HS-27A (cell line): ENCODE measurements around the gene CREG1.
A peak's percentile ranks its signal among the peaks of the same experiment; 100 is the strongest.
"Not testable (repeated sequence)": the region's sequence is repeated elsewhere in the genome, so short reads cannot be mapped to it uniquely, and the experiment has no call there.

ENCODE experiments used
- DNase-seq: peaks from one replicate; pipeline ENCODE4 v3.0.0-alpha.2; 2012; ENCODE audit warnings: low read depth, missing footprints

The CREG1 gene

DNA sequence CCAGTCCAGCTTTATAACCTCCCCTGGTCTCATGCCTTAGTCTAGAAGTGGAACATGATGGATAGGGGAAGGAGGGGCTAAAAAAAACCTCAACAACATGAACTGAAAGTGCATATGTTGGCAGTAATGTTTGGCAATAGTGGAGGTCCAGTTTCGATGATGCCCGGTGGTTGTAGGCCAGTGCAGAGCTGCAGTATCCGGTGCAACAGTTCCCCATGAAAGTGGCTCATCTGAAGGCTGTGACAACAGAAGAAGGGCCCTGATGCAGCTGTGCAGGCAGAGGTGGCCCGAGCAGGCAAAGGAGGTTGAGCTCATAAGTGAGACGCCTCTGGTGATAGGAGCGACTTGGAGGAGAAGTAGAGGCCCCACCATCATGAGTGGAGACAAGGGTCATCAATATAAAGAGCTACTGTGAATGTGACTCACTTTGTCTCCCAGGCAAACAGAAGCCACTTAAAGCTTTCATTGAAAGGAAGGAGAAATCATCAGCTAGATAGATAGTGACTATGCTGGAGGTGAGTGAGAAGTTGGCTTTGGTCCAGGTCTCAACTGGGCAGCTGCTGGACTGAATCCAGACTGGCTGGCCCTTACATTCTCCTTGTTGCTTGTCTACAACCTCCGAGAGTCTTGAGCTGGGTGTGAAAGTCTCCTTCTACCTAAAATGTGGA lies 10.2 kb upstream of the CREG1 start:
- no peak for DNase-seq

DNA sequence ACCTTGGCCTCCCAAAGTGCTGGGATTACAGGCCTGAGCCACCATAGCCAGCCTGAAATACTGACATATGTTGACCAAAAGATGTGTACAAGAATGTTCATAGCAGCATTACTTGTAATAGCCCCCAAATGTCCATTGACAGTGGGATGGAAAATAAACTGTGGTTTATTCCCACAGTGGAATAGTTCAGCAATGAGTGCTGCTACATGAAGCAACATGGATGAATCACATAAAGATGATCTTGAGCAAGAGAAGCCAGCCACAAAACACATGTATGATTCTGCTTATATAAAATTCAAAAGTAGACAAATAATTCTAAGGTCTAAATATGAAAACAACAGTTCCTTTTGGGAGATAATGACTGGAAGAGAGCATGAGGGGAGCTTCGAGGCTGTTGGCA lies 9.1 kb upstream of the CREG1 start:
- no peak for DNase-seq

DNA sequence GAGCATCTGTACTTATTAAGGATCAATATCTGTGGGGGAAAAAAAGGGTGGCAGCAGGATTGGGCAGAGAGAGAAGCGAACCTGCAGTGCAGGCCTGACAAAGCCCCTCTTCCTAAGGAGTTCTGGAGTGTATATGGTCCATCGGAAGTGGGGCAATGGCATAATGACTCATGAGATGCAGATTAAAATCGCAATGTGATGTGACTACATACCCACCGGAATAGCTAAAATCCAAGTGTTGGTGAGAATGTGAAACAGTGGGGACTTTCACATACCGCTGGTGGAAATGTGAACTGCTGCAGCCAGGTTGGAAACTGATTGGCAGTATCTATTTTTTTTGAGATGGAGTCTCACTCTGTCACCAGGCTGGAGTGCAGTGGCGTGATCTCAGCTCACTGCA lies 8.2 kb upstream of the CREG1 start:
- no peak for DNase-seq

DNA sequence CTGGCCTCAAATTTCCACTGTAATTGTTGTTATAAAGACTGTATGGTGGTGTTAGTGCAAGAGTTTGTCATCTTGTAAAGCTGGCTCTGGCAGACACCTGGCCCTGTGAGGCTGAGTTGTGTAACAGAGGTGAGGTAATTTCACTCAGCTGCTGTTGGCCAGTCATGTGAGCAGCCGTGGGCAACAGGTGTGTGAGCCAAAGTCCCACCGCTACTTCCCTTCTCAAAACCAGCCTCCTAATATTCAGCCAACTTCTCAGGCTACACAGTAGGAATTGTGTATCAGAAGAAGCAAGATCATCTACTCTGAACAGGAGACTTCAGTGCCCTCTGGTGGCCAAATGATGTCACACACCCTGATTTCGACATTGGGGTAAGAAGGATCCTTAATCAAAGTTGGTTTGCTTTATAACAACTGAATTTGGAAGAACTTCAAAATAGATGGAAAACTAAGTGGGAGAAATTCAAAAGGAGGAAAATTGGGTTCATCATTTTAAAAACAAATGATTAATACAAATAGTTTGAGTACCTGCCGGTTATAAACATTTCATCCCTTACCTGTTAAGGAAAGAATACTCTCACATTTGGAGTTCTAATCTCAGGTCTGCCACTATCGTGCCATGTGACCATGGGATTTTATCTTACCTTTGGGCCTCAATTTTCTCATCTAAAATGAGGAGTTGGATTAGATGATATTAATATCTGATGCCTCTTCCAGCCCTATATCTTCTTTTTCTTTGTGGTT lies 2.6 kb upstream of the CREG1 start:
- peak; percentile 31 for DNase-seq

DNA sequence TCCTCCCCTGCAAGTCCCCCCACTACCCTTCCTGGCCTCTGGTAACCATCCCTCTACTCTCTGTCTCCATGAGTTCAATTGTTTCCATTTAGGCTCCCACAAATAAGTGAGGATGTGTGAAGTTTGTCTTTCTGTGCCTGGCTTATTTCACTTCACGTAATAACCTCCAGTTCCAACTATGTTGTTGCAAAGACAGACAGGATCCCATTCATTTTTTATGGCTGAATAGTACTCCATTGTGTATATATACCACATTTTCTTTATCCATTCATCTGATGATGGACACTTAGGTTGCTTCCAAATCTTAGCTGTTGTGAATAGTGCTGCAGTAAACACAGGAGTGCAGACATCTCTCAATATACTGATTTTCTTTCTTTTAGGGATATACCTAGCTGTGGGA lies 1.5 kb upstream of the CREG1 start:
- DNase-seq, result not testable (repeated sequence)

DNA sequence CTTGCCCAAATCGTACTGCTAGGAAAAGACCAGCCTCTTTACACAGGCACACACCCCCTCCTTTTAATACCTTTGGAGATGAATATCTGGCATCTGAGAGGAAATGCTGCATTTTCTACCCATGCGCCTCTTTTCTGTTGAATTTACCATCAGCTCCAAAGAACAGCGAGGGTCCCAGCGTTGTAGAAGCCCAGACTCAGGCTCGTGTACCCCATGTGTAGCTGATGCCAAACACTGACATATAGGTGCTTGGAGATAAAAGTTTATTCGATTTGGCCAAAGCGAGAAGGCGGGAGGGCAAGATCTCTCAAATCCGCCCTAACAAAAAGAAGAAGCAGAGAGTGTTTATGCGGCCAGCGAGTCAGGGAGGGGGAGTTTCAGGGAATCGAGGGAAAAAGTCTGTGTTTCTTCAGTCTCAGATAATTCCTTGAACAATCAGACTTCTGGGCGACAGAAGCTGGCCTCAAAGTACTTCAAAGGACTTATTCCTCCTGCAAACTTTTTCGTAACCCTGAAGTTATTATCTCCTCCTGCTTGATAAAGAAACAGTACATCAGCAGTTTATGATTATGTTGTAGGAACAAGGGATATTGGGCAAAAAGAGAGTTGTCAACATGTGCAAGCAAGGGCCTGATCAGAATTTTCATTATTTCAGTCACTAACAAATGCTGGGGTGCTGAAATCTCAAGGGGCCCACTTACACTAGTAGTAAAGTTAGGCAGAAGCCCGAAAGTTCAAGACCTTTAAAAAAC lies 642 bp upstream of the CREG1 start:
- no peak for DNase-seq

DNA sequence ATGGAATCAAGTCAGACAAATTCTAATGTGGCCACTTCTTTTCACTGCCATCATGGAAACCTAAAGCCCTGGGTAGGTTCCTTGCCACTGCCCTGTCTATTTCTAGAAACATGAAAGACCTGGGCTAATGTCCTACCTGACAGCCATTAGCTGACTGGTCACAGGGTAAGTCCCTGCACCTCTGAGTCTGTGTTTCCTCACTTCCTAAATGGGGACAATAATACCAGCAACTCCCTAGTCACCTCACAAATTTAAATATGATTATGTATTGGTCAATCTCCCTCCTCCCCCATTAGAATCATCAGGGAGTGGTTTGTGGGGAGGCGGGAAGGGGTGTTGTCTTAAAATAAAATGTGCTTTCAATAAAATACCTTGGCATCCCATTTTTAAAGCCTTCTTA lies 2.2 kb downstream of the CREG1 start:
- DNase-seq, result no peak

DNA sequence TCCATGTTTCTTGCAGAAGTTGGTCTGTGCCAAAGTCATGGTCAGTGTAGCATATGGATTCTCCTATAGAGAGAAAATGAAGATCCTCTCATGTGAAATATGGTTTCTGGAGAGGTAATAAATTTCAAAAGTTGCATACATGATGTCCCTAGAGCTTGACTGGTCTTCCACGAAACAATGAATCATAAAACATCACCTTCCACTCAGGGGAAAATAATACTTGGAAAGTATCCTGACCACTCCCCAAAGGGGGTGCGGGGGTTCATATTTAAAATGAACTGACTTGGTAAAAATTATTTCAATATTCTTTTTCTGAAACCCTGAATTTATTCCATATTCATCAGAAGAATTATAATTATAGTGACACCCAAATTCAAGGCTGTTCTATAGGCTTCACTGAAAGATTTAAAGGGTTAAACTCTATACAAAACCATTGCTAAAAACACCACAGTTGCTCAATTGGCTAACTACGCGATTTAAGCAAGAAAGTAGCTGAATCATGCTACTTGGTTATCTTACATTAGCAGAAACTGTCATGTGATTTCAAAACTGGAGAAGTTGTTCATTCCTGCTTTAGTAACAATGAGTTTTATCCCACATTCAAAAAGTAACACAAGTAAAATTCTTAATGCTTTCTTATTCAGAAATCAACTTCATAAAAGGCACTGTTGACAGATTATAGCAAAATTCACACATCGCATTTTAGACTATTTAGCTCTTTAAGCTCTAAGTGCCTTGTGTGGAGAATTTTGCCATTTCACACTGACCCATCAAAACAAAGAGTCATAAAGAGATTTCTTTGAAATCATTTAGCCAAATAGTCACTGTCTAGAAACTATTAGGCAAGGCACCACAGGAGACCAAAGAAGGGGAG lies 5.3 kb downstream of the CREG1 start:
- DNase-seq, result no peak

DNA sequence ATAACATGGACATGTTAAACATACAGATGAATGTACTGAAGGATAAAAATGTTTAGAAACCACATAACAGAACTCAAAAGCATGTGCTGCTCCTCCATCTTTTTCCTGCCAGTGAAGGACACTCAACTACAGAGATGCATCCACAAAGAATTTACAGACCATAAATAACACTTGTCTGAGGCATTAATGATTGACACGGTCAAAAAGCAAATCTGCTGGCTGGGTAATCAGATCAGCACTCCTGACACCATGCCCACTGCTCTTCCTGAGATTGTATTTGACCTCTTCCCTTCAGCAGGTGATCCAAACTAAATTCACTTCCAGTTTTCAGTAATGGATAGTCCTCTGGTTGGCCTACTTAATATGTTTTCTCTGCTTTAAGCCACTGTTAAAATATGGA lies 6.6 kb downstream of the CREG1 start:
- no peak for DNase-seq

DNA sequence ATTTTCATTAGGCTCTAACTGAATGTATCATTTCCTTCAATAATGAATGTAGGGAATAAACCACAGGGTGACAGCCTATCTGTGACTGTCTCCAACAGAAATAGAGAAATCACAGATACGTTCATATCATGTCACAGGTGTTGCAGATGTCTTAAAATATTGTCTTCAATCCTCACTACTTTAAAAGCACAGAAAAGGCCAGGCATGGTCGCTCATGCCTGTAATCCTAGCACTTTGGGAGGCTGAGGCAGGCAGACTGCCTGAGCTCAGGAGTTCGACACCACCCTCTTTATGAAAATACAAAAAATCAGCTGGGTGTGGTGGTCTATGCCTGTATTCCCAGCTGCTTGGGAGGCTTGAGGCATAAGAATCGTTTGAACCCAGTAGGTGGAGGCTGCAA lies 8.2 kb downstream of the CREG1 start:
- no peak for DNase-seq

DNA sequence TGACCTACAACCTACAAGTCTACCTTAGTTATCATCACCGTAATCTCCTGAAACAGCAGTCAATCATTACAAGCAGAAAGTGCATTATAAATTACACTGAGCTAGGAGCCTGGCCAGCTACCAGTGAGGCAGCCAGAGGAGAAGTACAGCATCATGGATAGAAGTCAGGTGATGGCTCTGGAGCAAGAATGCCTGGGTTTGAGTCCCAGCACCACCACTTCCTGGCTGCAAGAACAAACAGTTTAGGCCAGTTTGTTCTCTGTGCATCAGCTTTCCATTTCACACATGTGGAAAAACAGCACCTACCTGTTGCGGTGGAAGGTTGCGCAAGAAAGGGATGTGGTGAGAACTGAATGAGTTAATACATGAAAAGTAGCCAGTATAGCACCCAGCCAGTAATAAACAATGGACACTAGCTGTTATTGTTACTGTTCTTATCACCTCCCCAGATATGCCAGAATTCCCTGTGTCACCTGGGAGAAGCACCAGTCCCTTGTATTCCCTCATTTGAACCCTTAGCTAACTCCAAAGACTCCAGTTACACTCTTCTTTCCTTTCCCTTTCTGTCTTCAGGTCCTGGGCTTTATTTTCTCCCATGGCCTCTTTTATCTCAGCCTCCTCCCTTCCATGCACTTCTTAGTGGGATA lies 9.0 kb downstream of the CREG1 start:
- no peak for DNase-seq

DNA sequence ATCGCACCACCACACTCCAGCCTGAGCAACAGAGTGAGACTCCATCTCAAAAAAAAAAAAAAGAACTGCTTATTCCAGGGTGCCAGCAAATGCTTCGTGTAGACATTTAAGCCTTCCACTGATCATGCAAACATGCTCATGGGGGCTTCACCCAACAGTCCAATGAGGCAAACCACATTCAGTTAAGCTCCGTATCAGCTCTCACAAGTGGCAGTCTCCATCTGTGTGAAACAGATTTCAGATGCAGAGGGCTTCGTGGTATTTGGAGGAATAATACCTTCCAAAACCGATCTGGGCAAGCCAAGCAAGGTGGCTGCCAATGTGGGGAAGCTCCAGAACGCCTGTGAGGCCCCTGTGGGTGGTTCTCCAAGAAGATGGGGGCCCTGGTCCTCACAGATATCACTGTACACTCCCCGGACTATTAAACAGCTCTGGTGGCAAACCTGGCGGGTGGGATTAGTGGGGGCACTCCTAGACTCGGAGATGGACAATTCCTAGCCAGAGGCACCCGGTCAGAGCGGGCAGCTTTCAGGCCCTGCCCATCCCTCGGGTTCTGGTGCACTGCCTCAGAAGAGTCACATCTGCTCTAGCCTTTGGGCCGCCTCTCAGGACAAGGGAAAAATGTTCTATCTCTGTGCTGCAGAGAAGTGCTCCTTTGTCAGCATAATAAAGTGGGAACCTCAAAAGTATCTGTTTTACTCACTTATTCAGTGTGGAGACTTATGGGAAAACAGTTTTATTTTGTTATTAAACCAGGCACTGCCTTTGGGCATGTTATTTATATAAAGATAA lies 10.2 kb downstream of the CREG1 start:
- DNase-seq, result no peak

DNA sequence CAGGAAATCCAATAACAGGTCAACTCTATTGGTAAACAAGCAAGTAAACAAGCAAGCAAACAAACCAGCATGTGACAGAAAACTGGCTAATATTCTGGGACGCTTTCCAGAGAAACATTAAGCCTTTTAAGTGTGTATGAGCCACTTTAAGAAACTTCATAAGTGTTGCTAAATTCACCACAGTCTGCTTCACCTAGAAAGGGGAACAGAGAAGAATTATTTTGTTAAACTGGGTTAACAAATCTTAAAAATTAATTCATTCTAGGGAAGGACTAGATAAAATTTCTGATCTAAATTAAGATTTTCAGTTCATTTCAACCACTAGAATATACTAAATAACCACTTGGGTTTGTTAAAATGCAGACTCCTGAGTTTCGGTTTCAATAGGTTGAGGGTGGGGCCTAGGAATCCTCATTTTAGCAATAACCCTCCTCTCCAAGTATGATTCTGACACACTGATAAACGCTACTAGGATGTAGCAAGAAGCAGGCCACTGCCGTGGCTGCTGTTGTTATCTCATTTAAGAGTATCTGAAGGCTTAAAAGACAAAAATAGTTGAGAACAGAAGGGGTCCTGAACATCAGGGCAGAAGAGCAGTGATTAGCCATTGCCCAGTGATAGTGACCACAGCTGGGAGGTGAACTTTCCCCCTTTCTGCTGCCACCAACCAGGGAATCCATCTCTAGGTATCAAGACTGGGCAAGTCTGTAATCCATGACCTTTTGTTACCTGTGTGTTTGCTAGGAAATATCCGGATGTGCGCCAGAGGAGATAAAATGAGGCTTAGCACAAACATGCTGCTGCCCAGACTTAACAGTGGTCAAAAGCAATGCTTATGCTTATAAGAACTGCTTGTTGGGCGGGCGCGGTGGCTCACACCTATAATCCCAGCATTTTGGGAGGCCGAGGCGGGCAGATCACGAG lies 11.2 kb downstream of the CREG1 start:
- DNase-seq, result no peak

DNA sequence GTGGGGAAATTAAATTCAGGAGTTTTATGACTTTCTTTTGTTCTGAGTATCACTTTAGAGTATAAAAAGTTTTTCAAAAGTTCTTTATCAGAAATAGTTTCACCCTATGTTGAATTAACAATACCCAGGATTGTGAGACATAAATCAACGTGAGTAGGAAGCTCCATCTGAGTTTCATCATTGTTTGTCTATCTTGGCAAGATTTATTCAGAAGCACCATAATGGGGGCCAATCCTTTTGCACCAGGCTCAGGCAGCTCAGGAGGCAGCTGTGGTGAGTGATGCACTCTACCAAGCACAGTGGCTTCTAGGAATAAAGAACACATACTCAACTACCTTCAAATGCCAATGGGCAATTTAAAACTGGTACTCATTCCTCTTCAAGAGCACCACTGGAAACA lies 12.0 kb downstream of the CREG1 start:
- no peak for DNase-seq

DNA sequence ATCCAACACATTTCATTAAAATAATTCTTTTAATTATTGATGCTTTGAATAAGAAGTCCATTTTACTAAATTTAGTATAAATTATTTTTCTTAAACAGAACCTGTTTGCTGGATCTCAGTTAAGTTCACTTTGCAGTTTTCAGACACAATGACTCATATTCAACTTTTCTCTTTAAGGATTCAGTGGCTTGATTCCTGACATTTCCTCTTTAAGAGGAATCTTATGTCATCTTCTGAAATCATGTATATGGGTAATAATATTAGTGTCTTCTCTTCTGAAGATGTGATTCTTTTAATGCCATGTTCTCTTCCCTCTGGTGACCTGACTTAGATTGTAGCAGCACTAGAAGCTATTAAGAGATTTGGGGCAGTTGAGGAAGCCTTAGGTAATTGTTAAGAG lies 12.6 kb downstream of the CREG1 start:
- no peak for DNase-seq

DNA sequence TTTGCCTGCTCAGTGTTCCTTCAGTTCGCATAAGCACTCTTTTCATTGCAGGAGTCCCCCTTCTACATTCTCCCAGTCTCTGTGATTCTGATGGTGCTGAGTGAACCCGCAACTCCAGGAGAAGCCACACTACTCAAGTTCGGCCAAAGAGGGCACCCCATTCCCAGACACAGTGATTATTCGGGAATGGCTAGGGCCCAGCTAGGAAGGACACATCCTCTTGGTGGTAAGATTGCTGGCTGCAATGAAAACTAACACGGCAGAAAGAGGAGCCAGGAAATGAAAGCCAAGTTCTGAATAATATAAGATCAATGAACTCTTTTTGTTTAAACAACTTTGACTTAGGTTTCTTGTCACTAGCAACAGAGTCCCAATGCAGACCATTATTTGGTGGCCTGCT lies 14.9 kb downstream of the CREG1 start:
- no peak for DNase-seq

DNA sequence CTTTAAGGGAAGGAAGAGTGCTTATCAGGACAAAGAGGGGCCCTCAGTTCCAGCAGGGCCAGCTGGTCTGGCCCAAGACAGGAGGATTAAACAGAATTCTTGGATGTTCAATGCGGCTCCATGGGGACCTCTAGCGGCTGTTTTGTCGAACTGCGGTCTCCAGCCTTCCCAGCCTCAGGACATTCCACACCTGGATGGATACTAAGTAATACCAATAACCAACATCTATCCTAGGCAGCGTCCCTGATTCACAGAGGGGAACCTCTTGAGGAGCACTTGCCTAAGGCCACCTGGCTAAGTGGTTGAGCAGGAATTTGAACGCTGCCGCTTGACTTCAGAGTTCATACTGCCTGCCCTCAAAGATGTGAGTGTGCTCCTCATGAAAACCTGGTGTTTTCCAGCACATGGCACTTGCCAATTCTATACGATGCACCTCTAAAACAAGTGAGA lies 19.7 kb downstream of the CREG1 start:
- DNase-seq, result peak; percentile 14

DNA sequence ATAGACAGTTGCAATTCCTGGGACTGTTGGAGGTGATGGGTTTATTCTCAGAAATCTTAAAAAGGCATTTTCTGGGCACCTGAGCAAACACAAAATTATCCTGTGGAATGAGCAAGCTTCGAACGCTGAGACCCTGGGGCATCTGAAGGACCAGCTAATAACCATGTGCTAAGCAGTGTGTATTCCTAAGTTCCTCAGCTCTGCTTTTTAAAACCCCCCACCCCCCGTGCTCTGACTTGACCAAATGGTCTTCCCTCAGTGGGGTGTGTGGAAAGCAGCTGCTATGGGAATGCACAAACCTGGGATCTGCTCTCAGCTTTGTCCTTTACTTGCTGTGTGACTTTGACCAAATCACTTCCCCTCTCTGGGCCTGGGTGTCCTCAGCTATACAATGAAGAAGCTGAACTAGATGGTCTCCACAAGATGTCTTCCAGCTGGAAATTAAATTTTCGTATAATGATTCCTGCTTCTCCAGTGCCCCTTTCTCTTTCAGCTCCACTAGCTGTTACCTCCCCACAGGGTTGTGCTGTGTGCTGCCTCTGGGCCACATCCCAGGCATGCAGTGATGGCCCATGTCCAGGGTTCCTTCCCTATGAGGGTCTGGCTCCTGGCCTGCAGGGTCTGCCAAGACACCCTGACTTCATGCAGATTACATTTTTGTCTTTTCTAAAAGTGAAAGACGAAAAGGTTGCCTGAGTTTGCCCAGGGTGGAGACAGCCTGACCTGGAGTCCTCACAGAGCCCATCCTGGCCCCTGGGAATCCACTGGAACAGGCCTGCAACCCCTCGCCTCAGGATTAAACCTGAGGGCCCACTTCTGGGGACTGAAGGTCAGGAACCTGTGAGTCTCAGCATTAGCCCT lies 20.4 kb downstream of the CREG1 start:
- no peak for DNase-seq

DNA sequence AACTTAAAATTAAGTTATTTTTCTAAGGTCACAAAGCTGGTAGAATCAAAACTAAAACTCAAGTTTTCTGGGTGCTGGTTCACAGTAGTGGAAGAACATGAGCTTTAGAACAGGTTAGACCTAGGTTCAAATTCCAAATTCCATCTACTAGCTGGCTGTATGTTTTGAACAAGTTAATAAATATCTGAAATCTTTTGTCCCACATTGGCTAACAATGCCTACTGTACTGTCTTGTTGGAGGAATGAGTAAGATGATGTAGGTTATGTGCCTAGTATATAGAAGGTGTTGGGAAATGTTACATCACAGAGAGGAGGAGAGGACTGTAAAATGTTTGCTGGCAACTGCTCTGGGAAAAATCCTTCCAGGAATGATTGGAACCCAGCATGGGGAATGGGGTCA lies 21.2 kb downstream of the CREG1 start:
- no peak for DNase-seq
